Adrenal gland (tissue), 5 donors: ENCODE data around the gene KRTAP10-12.

Source experiments
- CTCF ChIP-seq, 6 experiments: fragments of 450-650 bp in 4 of 6; fragments of 200-600 bp in 2 of 6; sonication (generic) in 1 of 6; IDR thresholded peaks; 1 replicate in 5 of 6; 2 replicates in 1 of 6; pipeline versions ENCODE4 v1.5.1 to v1.8.0; 2016 to 2021; ENCODE audit warnings: antibody characterized with exemption in 6 of 6, mild to moderate bottlenecking in 2 of 6, moderate library complexity in 1 of 6
- POLR2A ChIP-seq, 2 donors: fragments of 450-650 bp; IDR thresholded peaks; one replicate each; pipeline ENCODE4 v1.6.1; 2017; ENCODE audit warnings: antibody characterized with exemption in 2 of 2, mild to moderate bottlenecking in 2 of 2, moderate library complexity in 1 of 2
- donor health status: DM: no; HTN: no; CAD: no.

- TF ChIP-seq CTCF (IDR thresholded peaks at IDR 0.05) (no peak), POLR2A (IDR thresholded peaks at IDR 0.05) (no peak)
These were observed 20.0 kb downstream of the KRTAP10-12 start for GRCh38 chr21:44716984-44717383.
